HG03575 (cell line): ENCODE measurements around the gene TMEM182.

Experiments
- ATAC-seq: cut with Tn5 transposase; IDR thresholded peaks from one replicate; pipeline ENCODE4 v1.9.1; 2021; ENCODE audit not compliant: unreplicated experiment, insufficient number of reproducible peaks, low FRiP score; ENCODE audit errors: extremely low read depth

TMEM182 gene

GRCh38 chr2:102758439-102758838 lies 3.4 kb upstream of the TMEM182 start:
- ATAC-seq = no peak

GRCh38 chr2:102764083-102764482 lies 2.3 kb downstream of the TMEM182 start:
- no peak for ATAC-seq

- no peak for ATAC-seq
Observed at GRCh38 chr2:102765061-102765460, 3.2 kb downstream of the TMEM182 start.

GRCh38 chr2:102768253-102768652 lies 6.4 kb downstream of the TMEM182 start:
- ATAC-seq = no peak

DNA sequence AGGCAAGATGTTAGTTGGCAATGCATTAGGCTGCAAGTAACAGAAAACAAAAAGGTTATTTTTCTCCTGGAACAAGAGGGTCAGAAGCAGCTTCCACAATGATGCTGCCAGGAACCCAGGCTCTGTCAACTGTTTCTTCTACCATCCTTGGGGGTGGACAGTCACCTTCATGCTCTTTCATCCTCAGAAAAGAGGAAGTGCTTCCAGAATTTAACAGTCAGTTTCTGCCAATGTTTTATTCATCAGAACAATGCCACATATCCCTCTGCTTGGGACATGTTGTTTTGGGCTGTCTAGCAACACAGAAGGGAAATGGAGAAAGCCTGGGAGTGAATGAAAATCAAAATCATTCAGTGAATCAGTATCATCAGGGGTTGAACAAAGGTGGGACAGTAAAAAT lies 7.1 kb downstream of the TMEM182 start:
- no peak for ATAC-seq

- ATAC-seq = no peak
Observed at GRCh38 chr2:102770506-102770905, 8.7 kb downstream of the TMEM182 start.

GRCh38 chr2:102771114-102771513 lies 9.3 kb downstream of the TMEM182 start:
- ATAC-seq = no peak

DNA sequence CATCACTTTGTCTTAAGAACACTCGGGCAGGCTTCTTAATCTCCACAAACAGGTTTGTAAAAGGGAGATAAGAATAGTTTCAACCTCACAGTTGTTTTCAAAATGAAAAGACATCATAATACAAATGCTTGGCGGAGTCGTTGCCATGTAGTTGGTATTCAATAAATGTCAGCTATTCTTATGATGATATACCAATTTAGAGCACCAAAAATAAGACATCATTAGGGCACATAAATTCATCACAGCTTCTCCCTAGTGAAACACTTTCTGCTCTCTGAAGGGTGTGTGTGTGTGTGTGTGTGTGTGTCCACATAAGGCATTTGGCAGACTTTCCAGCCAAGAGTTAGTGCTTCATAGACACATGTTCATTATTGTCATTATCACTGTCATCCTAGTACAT lies 10.8 kb downstream of the TMEM182 start:
- no peak for ATAC-seq

- ATAC-seq = no peak
Observed at GRCh38 chr2:102773149-102773705, 11.4 kb downstream of the TMEM182 start.

DNA sequence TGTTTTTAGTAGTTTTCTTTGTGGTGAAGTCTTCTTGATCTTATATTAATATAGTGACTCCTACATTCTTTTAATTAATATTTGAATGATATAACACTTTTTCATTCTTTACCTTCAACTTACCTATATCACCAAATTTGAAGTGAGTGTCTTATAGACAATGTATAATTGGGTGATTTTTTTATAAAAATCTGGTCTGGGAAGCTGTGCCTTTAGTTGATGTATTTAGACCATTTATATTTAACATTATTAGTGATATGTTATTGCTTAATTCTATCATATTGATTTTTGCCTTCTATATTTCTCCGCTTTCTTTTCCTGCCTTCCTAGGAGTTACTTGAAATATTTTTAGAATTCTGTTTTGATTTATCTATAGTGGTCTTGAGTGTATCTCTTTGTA lies 16.4 kb downstream of the TMEM182 start:
- ATAC-seq = no peak

- no peak for ATAC-seq
Observed at GRCh38 chr2:102780467-102780866, 18.6 kb downstream of the TMEM182 start.

DNA sequence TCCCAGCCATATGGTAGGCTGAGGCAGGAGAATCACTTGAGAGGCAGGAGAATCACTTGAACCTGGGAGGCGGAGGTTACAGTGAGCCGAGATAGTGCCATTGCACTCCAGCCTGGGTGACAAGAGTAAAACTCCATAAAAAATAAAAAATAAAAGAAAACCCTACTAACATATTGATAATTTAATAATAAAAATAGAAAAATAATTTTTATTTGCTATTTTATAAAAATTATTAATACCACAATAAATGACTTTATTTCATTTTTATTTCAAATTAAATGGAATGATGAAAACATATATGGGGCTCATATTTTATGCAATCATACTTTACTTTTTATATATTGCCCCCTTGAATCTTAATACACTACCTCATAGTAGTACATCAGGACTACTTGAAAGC lies 20.4 kb downstream of the TMEM182 start:
- no peak for ATAC-seq

DNA sequence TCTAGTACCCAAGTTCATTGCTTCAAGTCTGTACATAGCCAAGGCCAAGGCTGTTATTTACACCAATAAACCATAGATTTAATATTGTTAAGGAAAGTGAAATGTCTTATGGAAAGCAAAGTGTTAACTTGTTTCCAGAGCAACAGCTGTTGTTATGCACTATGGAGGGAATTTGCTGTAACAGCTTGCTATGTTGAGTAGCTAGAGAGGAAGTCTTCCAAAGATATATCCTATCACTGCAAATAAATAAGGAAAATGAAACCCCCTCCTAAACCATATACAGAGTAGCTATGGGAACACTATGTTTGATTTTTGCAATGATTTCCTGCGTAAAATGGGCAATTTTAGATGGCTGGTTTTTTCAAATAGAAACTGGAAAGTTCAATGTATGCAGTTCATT lies 21.1 kb downstream of the TMEM182 start:
- no peak for ATAC-seq

DNA sequence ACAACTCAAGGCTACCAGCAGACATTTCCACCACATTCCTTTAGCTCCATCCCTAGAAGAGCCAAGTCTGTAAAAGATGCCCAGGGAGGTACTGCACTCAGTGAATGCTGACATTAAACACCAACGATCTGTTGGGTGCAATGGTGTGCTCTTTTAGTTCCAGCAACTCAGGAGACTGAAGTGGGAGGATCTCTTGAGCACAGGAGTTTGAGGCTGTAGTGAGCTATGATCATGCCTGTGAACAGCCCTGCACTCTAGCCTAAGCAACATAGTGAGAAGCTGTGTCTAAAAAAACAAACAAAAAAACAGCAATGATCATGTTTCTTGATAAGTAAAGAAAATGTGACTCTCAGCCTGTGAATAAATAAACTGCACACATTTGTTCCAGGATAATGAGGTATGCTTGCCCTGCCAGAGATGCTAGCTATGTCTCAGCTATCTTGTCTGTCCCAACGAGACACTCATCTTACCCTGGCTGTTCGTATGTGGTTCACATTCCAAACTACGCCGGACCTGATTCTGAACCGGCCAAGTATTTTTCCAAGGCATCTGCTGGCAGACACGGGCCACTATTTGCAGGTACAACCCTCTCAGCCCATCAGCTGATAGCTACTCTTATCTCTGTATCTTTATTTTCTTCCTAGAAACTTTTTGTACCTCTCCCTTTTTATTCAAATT lies 21.8 kb downstream of the TMEM182 start:
- no peak for ATAC-seq

- ATAC-seq = no peak
Observed at GRCh38 chr2:102784940-102785339, 23.1 kb downstream of the TMEM182 start.

DNA sequence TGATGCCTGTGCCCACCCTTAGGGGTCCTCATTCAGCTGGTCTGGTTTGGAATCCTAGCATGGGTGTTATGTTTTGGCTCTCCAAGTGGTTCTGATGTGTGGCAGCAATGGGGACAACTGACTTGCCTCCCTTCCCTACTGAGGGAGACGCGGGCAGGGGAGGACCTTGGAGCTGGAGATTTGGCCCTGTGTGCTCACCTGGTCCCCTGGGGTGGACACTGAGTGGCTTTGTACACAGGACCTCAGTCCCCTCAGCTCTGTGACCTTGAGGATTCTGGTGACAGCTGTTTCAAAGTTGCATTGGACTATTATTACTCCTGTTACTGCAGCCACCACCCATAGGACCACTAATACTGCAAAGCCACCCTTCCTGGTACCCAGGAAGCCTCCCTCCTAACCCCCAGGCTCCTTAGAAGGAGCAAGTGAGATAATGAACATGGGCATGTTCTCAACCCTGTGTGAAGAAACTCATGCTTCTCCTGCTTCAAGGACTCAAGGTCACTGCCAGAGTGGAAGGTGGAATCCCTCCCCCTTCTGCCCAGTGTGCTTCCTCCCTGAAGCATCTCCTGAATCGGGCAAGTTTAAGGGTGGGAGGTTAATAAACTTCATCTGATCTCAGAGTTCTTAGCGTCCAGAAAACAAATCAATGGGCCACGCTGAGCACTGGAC lies 26.5 kb downstream of the TMEM182 start:
- no peak for ATAC-seq

DNA sequence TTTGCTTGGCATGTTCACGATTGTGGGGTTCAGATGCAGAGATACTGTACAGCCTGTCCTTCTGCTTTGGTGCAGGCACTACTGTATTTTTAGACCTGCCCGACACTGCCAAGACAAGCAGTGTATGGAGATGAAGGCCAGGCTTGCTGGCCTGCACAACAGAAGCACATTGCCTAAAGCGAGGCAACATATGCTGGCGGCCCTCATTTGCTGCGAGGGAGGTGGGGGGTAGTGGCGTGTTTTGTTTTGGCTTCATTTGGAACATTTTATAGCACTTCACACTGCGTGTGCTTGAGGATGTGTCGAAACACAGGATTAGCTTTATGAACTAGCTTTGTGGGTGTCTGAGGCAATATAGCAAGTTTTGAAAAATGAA lies 27.0 kb downstream of the TMEM182 start:
- ATAC-seq = no peak

DNA sequence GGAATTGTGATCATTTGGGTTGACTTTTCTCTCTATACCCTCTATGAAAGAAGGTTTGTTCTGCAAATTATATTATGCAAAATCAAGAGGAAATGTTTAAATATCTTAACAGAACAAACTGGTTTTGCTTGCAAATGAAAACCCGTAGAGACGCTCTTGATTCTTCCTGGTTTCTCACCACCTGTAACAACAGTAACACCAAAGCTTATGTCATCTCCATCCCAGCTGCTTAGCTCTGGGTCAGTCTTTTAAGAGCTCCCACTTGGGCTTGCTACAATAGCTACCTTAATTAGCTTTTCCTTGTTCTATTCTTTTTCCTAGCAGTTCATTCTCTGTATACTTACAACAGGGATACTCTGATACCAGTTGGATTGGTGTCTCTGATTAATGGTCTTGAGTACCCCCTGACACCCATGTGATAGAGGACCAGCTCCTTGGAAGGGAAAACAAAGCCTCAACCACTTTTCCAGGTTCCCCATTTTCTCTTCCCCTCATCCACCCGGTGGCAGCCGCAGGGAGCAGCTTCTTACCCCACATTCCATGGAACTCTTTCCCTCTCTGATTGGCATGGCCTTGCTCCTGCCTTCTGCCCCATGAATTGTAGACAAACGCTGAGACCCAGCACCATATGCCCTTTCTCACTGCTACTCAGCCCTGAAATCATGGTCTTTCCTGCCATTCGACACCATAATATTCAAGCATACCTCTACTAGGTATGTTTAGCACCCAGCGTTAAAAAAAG lies 27.7 kb downstream of the TMEM182 start:
- ATAC-seq = no peak

GRCh38 chr2:102790091-102790455 lies 28.2 kb downstream of the TMEM182 start:
- no peak for ATAC-seq

DNA sequence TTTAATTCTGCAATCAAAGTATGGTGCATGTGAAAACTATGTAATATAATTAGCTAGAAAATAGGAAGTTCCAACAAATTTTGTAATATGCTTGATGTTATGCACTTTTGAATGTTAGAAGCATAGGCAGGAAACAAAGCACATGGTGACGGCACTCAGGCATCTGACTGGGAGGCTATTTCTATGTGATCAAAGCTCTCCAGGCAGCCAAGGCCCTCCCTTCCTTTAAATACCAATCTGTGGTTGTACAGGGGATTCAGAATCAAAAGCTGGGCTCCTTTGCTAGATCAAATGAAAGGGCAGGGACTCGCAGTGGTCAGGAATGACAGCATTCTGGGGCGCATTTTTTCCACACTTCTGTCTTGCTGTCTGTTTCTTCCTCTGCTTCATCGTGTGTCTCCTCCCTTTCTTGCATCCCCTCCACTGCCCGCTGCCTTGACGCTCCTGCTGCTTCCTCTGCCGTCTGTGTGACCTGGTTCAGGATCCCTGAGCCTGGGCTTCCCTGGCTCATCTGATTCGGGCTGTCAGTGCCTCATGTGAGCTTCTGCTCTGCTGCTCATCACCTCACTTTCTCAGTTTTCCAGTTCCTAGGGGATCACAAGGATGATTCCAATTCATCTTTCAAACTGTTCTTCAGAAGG lies 30.9 kb downstream of the TMEM182 start:
- ATAC-seq = no peak
